Measurements from ENCODE around the gene LEMD3.

The LEMD3 gene

GRCh38 chr12:65266408-65266807 lies 97.0 kb downstream of the LEMD3 start:
- H4K20me1 ChIP-seq (ENCODE audit: control insufficient read depth, insufficient read depth, low read depth, low read length), result no peaks in the 10 kb centered on the region
- no peak overlapping the region for H3K27ac ChIP-seq (ENCODE audit: low read depth, low read length)
- no peaks in the 10 kb centered on the region for H3K9me3 ChIP-seq (ENCODE audit: control insufficient read depth, insufficient read depth, low read length)
- no peaks in the 10 kb centered on the region for H3K9me2 ChIP-seq (replicated peaks; ENCODE audit: control insufficient read depth, low read length)
- H3K4me1 ChIP-seq (ENCODE audit: control insufficient read depth, low read length), result no peaks in the 10 kb centered on the region
- peaks cover 10% of the 10 kb centered on the region; the same call in 1 of the 2 replicates for H3K27me3 ChIP-seq (ENCODE audit: control insufficient read depth, low read length)
- H3F3A ChIP-seq (ENCODE audit: control insufficient read depth, insufficient read depth), result no peaks in the 10 kb centered on the region
- H3K79me2 ChIP-seq (ENCODE audit: control insufficient read depth, low read length), result no peaks in the 10 kb centered on the region
- H3K36me3 ChIP-seq (ENCODE audit: control insufficient read depth, low read length), result no peaks in the 10 kb centered on the region
- no peak overlapping the region for H3K4me3 ChIP-seq (ENCODE audit: low read length)
- TF ChIP-seq, protein P1, sequence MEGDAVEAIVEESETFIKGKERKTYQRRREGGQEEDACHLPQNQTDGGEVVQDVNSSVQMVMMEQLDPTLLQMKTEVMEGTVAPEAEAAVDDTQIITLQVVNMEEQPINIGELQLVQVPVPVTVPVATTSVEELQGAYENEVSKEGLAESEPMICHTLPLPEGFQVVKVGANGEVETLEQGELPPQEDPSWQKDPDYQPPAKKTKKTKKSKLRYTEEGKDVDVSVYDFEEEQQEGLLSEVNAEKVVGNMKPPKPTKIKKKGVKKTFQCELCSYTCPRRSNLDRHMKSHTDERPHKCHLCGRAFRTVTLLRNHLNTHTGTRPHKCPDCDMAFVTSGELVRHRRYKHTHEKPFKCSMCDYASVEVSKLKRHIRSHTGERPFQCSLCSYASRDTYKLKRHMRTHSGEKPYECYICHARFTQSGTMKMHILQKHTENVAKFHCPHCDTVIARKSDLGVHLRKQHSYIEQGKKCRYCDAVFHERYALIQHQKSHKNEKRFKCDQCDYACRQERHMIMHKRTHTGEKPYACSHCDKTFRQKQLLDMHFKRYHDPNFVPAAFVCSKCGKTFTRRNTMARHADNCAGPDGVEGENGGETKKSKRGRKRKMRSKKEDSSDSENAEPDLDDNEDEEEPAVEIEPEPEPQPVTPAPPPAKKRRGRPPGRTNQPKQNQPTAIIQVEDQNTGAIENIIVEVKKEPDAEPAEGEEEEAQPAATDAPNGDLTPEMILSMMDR (IDR thresholded peaks at IDR 0.05; ENCODE audit: low read depth, low read length, poor library complexity, severe bottlenecking), result no peak
- no peak for TF ChIP-seq EZH2phosphoT487 (IDR thresholded peaks at IDR 0.05; ENCODE audit: borderline replicate concordance, low read length)
- no peak overlapping the region for H3K4me2 ChIP-seq (ENCODE audit: low read length)

DNA sequence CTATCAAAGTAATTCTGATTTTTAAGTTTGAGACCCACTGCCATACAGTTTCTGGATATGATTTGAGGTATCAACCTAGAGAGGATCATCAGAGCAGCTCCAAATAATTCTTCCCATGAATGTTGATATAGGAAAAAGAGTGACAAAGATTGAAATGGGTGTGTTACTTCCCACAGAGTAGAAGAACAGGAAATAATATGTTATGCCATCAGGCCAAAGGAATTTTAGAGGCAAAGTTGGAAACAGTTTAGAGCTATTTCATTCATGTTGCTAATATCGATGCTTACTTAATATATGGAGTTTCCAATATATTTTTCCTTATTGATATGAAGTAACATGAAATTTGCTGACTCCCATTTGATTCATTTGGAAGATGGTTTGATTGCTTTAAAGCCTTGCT lies 100.2 kb downstream of the LEMD3 start:
- no peak for TF ChIP-seq EZH2phosphoT487 (IDR thresholded peaks at IDR 0.05; ENCODE audit: borderline replicate concordance, low read length)
- TF ChIP-seq, protein P1 (IDR thresholded peaks at IDR 0.05; ENCODE audit: low read depth, low read length, poor library complexity, severe bottlenecking), result no peak
- H4K20me1 ChIP-seq (ENCODE audit: control insufficient read depth, insufficient read depth, low read depth, low read length), result no peaks in the 10 kb centered on the region
- no peaks in the 10 kb centered on the region for H3K79me2 ChIP-seq (ENCODE audit: control insufficient read depth, low read length)
- no peaks in the 10 kb centered on the region for H3F3A ChIP-seq (ENCODE audit: control insufficient read depth, insufficient read depth)
- no peaks in the 10 kb centered on the region for H3K4me1 ChIP-seq (ENCODE audit: control insufficient read depth, low read length)
- H3K27me3 ChIP-seq (ENCODE audit: control insufficient read depth, low read length), result peaks cover 17% of the 10 kb centered on the region
- no peaks in the 10 kb centered on the region for H3K36me3 ChIP-seq (ENCODE audit: control insufficient read depth, low read length)
- H3K4me3 ChIP-seq (ENCODE audit: low read length), result no peak overlapping the region
- H3K9me3 ChIP-seq (ENCODE audit: control insufficient read depth, insufficient read depth, low read length), result no peaks in the 10 kb centered on the region
- no peak overlapping the region for H3K4me2 ChIP-seq (ENCODE audit: low read length)
- H3K27ac ChIP-seq (ENCODE audit: low read depth, low read length), result no peak overlapping the region
- no peaks in the 10 kb centered on the region for H3K9me2 ChIP-seq (replicated peaks; ENCODE audit: control insufficient read depth, low read length)

DNA sequence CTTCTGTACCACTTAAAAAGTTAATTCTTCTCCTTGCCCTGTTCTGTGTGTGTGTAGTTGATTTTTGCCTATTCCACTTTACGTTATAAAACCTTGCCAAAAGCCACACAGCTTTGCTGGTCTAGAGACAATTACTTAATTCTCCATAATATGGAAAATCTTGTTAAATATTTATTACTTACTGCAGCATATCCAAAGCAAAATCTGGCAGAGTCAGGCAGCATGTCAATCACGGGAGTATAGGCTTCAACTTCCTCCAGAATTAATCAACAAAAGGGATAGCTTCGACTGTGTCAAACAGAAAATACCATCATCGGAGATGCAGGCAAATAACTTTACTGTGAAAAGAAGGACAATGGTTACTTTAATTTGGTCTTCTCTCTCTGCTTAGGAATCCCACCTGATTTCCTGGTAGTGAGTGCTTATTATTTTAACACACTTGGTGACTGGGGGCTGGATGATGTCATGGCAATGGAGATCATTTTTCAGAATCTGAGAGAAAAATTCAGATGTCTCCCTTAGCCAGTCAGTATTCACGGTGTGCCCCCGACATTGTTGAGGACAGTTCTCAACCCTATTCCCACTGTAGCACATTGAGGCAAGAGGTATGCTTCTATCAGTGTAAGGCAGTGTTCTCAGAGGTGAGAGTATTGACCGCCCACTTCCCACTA lies 105.4 kb downstream of the LEMD3 start:
- TF ChIP-seq EZH2phosphoT487 (IDR thresholded peaks at IDR 0.05; ENCODE audit: borderline replicate concordance, low read length), result no peak
- TF ChIP-seq, protein P1 (IDR thresholded peaks at IDR 0.05; ENCODE audit: low read depth, low read length, poor library complexity, severe bottlenecking), result no peak
- H3K27me3 ChIP-seq (ENCODE audit: control insufficient read depth, low read length), result peaks cover 40% of the 10 kb centered on the region
- no peaks in the 10 kb centered on the region for H3K9me2 ChIP-seq (replicated peaks; ENCODE audit: control insufficient read depth, low read length)
- no peak overlapping the region for H3K4me2 ChIP-seq (ENCODE audit: low read length)
- no peaks in the 10 kb centered on the region for H4K20me1 ChIP-seq (ENCODE audit: control insufficient read depth, insufficient read depth, low read depth, low read length)
- H3F3A ChIP-seq (ENCODE audit: control insufficient read depth, insufficient read depth), result no peaks in the 10 kb centered on the region
- no peaks in the 10 kb centered on the region for H3K9me3 ChIP-seq (ENCODE audit: control insufficient read depth, insufficient read depth, low read length)
- no peaks in the 10 kb centered on the region for H3K79me2 ChIP-seq (ENCODE audit: control insufficient read depth, low read length)
- H3K36me3 ChIP-seq (ENCODE audit: control insufficient read depth, low read length), result no peaks in the 10 kb centered on the region
- no peak overlapping the region for H3K27ac ChIP-seq (ENCODE audit: low read depth, low read length)
- H3K4me1 ChIP-seq (ENCODE audit: control insufficient read depth, low read length), result peaks cover 12% of the 10 kb centered on the region
- H3K4me3 ChIP-seq (ENCODE audit: low read length), result no peak overlapping the region

All from DOHH2 (cell line).